CD4-positive, alpha-beta T cell (primary cell): ENCODE measurements around the gene VWA8. TPM values are rescaled to one million over a fixed set of nuclear protein-coding genes. Genes with fewer than 3 reads are reported as not detected.

ENCODE experiments used
- ATAC-seq: fragments of 200-7000 bp; cut with Tn5 transposase; one replicate; pipeline ENCODE4 v1.10.0; 2022; ENCODE audit warnings: mild to moderate bottlenecking; ENCODE audit not compliant: poor library complexity
- CTCF ChIA-PET: fragments of 350-600 bp; sonication (Branson Sonifier 250); formaldehyde crosslinking; loops from one replicate; lab custom pipeline; 2021; ENCODE audit warnings: antibody characterized with exemption, inconsistent platforms; lab: Charles Lee
- POLR2A ChIA-PET: fragments of 350-600 bp; sonication (Branson Sonifier 250); formaldehyde crosslinking; loops from one replicate; lab custom pipeline; 2021; ENCODE audit warnings: antibody characterized with exemption, inconsistent platforms; lab: Charles Lee
- DNase-seq, 14 experiments: peaks; one replicate each; pipeline ENCODE4 v3.0.0-alpha.2; 2013 to 2020; ENCODE audit warnings: mixed read lengths in 2 of 14
- H3K27ac ChIP-seq, 2 donors: one replicate each; pipeline versions ENCODE4 v1.5.1 to v1.7.0; 2013; ENCODE audit warnings: low read length in 2 of 2, low read depth in 1 of 2, mild to moderate bottlenecking in 1 of 2
- H3K27me3 ChIP-seq, 2 experiments: 1 replicate in 1 of 2; 2 replicates in 1 of 2; pipeline versions ENCODE4 v1.6.1 to v1.7.0; 2013; ENCODE audit warnings: low read length in 2 of 2, control low read depth in 1 of 2, mild to moderate bottlenecking in 1 of 2, moderate library complexity in 1 of 2; ENCODE audit not compliant: insufficient read depth in 2 of 2, control insufficient read depth in 1 of 2
- H3K36me3 ChIP-seq: one replicate; pipeline ENCODE4 v1.6.1; 2013; ENCODE audit warnings: low read length, control low read depth; ENCODE audit not compliant: insufficient read depth
- H3K4me1 ChIP-seq: one replicate; pipeline ENCODE4 v1.6.1; 2013; ENCODE audit warnings: low read length, control low read depth; ENCODE audit not compliant: insufficient read depth
- H3K4me3 ChIP-seq: one replicate; pipeline ENCODE4 v1.5.1; 2013; ENCODE audit warnings: mild to moderate bottlenecking, low read length, moderate library complexity
- H3K9me3 ChIP-seq, 2 experiments: 1 replicate in 1 of 2; 2 replicates in 1 of 2; pipeline versions ENCODE4 v1.6.1 to v1.7.0; 2013; ENCODE audit warnings: low read length in 2 of 2, mild to moderate bottlenecking in 2 of 2, control low read depth in 1 of 2, moderate library complexity in 1 of 2; ENCODE audit not compliant: control insufficient read depth in 1 of 2, insufficient read depth in 1 of 2
- H3K27ac Mint-ChIP-seq: one replicate; pipeline ENCODE4 v1.8.0; 2020; ENCODE audit warnings: mixed read lengths
- H3K27me3 Mint-ChIP-seq: one replicate; pipeline ENCODE4 v1.8.0; 2021; ENCODE audit warnings: mixed read lengths
- H3K36me3 Mint-ChIP-seq: one replicate; pipeline ENCODE4 v1.8.0; 2021; ENCODE audit warnings: low read depth, mixed read lengths
- H3K4me1 Mint-ChIP-seq: one replicate; pipeline ENCODE4 v1.8.0; 2021; ENCODE audit warnings: low read depth, mixed read lengths
- H3K4me3 Mint-ChIP-seq: one replicate; pipeline ENCODE4 v1.8.0; 2020; ENCODE audit warnings: mild to moderate bottlenecking, mixed read lengths
- H3K9me3 Mint-ChIP-seq: one replicate; pipeline ENCODE4 v1.8.0; 2020; ENCODE audit warnings: mixed read lengths
- intact Hi-C, 2 experiments: fragments of 100-400 bp; cut with DNase I in 1 of 2; cut with micrococcal nuclease in 1 of 2; formaldehyde crosslinking; loops; one replicate each; pipeline versions ENCODE4 v1.15.1 to v1.9.0; 2023 to 2025; cut with DNase I, micrococcal nuclease
- total RNA-seq, 174 experiments: library from RNA in 2 of 174; stranded (reverse) in 2 of 174; gene quantifications; one replicate each; pipeline ENCODE4 v1.2.3 and lab custom pipeline; 2021 to 2026
- TF ChIP-seq, protein P1 (sequence below): fragments of 200-600 bp; IDR thresholded peaks from one replicate; pipeline ENCODE4 v1.8.0; 2022; ENCODE audit warnings: antibody characterized with exemption, mild to moderate bottlenecking

Gene VWA8
- total RNA-seq, 2 experiments from 2014 or later: 18.7 to 19.0 TPM

DNA sequence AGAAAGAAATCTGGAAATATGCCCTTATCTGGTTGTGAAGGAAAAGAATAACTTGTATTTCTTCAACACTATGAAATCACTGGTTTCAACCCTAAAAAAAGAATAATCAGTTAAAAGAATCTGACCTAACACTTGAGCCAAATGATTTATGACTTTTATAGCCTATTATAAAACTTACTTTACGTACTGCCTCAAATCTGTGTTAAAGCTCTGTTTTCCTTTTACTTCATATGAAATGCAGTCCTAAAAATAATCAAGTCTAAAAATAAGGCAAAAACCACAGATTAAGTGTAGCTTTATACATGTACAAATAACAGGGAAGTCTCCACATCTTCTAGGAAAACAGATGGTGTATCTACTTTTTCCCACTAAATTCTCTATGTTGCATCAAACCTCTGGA lies 101.3 kb downstream of the VWA8 start:
- H3K9me3 ChIP-seq: no peaks in the 10 kb centered on the region
- ATAC-seq (no peak), DNase-seq (no peak)
- Mint-ChIP-seq H3K4me3 (no peak overlapping the region), H3K9me3 (no peaks in the 10 kb centered on the region), H3K27ac (no peak overlapping the region), H3K4me1 (peaks cover 7% of the 10 kb centered on the region), H3K27me3 (no peaks in the 10 kb centered on the region), H3K36me3 (peaks cover 81% of the 10 kb centered on the region)
- no peaks in the 10 kb centered on the region for H3K4me1 ChIP-seq
- no peak overlapping the region for H3K4me3 ChIP-seq
- H3K27ac ChIP-seq: no peak overlapping the region
- CTCF ChIA-PET: no interaction called here
- peaks cover 16% of the 10 kb centered on the region for H3K36me3 ChIP-seq
- POLR2A ChIA-PET: no interaction called here
- intact Hi-C loops: no loop called here
- TF ChIP-seq, protein P1, sequence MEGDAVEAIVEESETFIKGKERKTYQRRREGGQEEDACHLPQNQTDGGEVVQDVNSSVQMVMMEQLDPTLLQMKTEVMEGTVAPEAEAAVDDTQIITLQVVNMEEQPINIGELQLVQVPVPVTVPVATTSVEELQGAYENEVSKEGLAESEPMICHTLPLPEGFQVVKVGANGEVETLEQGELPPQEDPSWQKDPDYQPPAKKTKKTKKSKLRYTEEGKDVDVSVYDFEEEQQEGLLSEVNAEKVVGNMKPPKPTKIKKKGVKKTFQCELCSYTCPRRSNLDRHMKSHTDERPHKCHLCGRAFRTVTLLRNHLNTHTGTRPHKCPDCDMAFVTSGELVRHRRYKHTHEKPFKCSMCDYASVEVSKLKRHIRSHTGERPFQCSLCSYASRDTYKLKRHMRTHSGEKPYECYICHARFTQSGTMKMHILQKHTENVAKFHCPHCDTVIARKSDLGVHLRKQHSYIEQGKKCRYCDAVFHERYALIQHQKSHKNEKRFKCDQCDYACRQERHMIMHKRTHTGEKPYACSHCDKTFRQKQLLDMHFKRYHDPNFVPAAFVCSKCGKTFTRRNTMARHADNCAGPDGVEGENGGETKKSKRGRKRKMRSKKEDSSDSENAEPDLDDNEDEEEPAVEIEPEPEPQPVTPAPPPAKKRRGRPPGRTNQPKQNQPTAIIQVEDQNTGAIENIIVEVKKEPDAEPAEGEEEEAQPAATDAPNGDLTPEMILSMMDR: no peak
- H3K27me3 ChIP-seq: no peaks in the 10 kb centered on the region

DNA sequence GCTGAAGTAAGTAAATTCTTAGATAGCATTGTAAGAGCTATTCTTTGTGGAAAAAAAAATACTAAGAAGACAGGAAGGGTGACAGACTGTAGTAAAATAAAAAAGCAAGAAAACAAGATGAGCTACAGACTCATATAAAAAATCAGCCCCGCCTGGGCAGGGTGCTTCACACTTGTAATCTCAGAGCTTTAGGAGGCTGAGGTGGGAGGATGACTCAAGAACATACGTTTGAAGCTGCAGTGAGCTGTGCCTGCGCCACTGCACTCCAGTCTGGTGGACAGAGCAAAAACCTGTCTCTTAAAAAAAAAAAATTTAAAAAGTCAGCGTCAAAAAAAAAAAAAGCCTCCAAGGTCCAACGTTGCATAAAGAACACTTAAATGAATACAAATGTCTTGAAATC lies 102.1 kb downstream of the VWA8 start:
- Histone ChIP-seq H3K9me3 (no peaks in the 10 kb centered on the region), H3K36me3 (peaks cover 17% of the 10 kb centered on the region), H3K27ac (no peak overlapping the region), H3K27me3 (no peaks in the 10 kb centered on the region), H3K4me1 (no peaks in the 10 kb centered on the region), H3K4me3 (no peak overlapping the region)
- Mint-ChIP-seq H3K27me3 (no peaks in the 10 kb centered on the region), H3K4me1 (peaks cover 7% of the 10 kb centered on the region), H3K9me3 (no peaks in the 10 kb centered on the region), H3K4me3 (no peak overlapping the region), H3K27ac (no peak overlapping the region), H3K36me3 (peaks cover 79% of the 10 kb centered on the region)
- ChIA-PET POLR2A (interaction anchor here (0.7 kb wide), 1 partner anchor 165 kb away, joined by 4 read pairs; no protein-coding TSS in a partner anchor), CTCF (no interaction called here)
- intact Hi-C loops: no loop called here
- TF ChIP-seq, protein P1: no peak
- DNase-seq (no peak), ATAC-seq (no peak)

DNA sequence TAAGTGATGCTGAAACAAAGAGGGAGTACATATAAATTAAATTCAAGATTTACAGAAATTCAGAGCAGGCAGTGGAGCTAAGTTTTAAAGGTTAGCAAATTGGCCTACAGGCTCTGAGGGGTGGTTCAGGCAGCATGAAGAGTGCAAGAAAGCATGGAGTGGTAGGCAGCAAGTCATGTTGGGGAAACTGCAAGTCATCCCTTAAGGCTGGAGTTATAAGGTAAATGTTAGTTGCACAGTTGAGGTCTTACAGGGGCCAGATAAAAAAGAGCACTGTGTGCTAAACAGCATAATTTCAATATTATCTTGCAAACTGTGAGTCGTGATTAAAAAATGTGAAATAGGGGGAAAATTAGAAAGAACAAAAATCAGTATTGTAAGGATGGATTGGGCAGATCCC lies 106.2 kb downstream of the VWA8 start:
- peaks cover 73% of the 10 kb centered on the region for H3K36me3 Mint-ChIP-seq
- H3K4me3 ChIP-seq: no peak overlapping the region
- POLR2A ChIA-PET: interaction anchor here (0.8 kb wide), 1 partner anchor 13 kb away, joined by 3 read pairs; no protein-coding TSS in a partner anchor

More for the DNA sequence above, 106.2 kb downstream of the VWA8 start:
- Mint-ChIP-seq H3K27ac (no peak overlapping the region), H3K4me1 (no peaks in the 10 kb centered on the region), H3K27me3 (no peaks in the 10 kb centered on the region), H3K4me3 (no peak overlapping the region), H3K9me3 (no peaks in the 10 kb centered on the region)
- TF ChIP-seq, protein P1: no peak
- intact Hi-C loops: no loop called here
- CTCF ChIA-PET: no interaction called here
- DNase-seq: no peak
- H3K27me3 ChIP-seq: no peaks in the 10 kb centered on the region
- no peaks in the 10 kb centered on the region for H3K4me1 ChIP-seq
- H3K36me3 ChIP-seq: peaks cover 18% of the 10 kb centered on the region
- H3K27ac ChIP-seq: no peak overlapping the region
- no peaks in the 10 kb centered on the region for H3K9me3 ChIP-seq
- ATAC-seq: no peak
